Measurements from ENCODE around the gene ZNF783. TPM values are rescaled to one million over a fixed set of nuclear protein-coding genes. Genes with fewer than 3 reads are reported as not detected.

The ZNF783 gene
- total and polyA plus RNA-seq, 2 donors (not counting 1 experiment from before 2014, with no cell fraction given), result 38.1 to 43.8 TPM

- H3K9ac ChIP-seq (ENCODE audit: low read length), result no peak overlapping the region
- intact Hi-C loops (cut with micrococcal nuclease), result no loop called here
- no peak overlapping the region for H3K4me3 ChIP-seq (ENCODE audit: control extremely low read depth in 1 of 5, extremely low read depth in 1 of 5, insufficient read depth in 1 of 5, low read depth in 2 of 5, low read length in 4 of 5)
- TF ChIP-seq EZH2 (IDR thresholded peaks at IDR 0.05; ENCODE audit: borderline replicate concordance, insufficient read depth, low read depth, low read length, poor library complexity, severe bottlenecking) (no peak), CTCF (IDR thresholded peaks at IDR 0.05) (no peak)
- peaks cover 0 to 9% (median 4%) of the 10 kb centered on the region in 4 experiments for H3K27me3 ChIP-seq (replicated peaks in 1 of 4; ENCODE audit: control extremely low read depth in 1 of 4, control insufficient read depth in 3 of 4, insufficient read depth in 4 of 4, low read length in 3 of 4)
- H3K27ac ChIP-seq (ENCODE audit: low read length in 2 of 2), result no peak overlapping the region
- no peaks in the 10 kb centered on the region for H3K9me3 ChIP-seq (ENCODE audit: control extremely low read depth in 1 of 3, control insufficient read depth in 2 of 3, insufficient read depth in 1 of 3, low read length in 2 of 3)
- Mint-ChIP-seq H3K27ac (no peak overlapping the region), H3K27me3 (peaks cover 43% of the 10 kb centered on the region), H3K4me1 (peaks cover 5% of the 10 kb centered on the region), H3K4me3 (no peak overlapping the region), H3K9me3 (ENCODE audit: insufficient read depth) (no peaks in the 10 kb centered on the region)
- H3K4me2 ChIP-seq (replicated peaks; ENCODE audit: low read depth, low read length, poor library complexity, severe bottlenecking), result no peak overlapping the region
- no peaks in the 10 kb centered on the region for H3K79me2 ChIP-seq (ENCODE audit: control insufficient read depth, insufficient read depth, low read length)
- H4K20me1 ChIP-seq (ENCODE audit: control insufficient read depth, insufficient read depth, low read length, poor library complexity, severe bottlenecking), result no peaks in the 10 kb centered on the region
- no peak overlapping the region for H2AFZ ChIP-seq (ENCODE audit: insufficient read depth, low read depth, low read length, poor library complexity, severe bottlenecking)
- ChIA-PET CTCF (interaction anchor here (0.6 kb wide), 1 partner anchor 64 kb away, joined by 4 read pairs; no protein-coding TSS in a partner anchor), POLR2A (no interaction called here)
- no peaks in the 10 kb centered on the region for H3K36me3 ChIP-seq (replicated peaks in 1 of 2; ENCODE audit: control extremely low read depth in 1 of 2, control insufficient read depth in 1 of 2, extremely low read depth in 1 of 2, insufficient read depth in 2 of 2, low read length in 1 of 2)
- no peak for ATAC-seq (ENCODE audit: low read depth)
- 71% methylated on average over 8 of the region's 9 CpGs for WGBS (ENCODE audit: insufficient coverage)
- no peaks in the 10 kb centered on the region for H3K4me1 ChIP-seq (ENCODE audit: control insufficient read depth in 2 of 2, insufficient read depth in 2 of 2, low read length in 2 of 2)
- DNase-seq, result no peak
Observed at GRCh38 chr7:149317986-149318672, 56.1 kb downstream of the ZNF783 start.

- H3K27me3 ChIP-seq (replicated peaks in 1 of 4; ENCODE audit: control extremely low read depth in 1 of 4, control insufficient read depth in 3 of 4, insufficient read depth in 4 of 4, low read length in 3 of 4), result peaks cover 0 to 9% (median 4%) of the 10 kb centered on the region in 4 experiments
- DNase-seq (no peak), ATAC-seq (ENCODE audit: low read depth) (no peak)
- no peaks in the 10 kb centered on the region for H3K9me3 Mint-ChIP-seq (ENCODE audit: insufficient read depth)
- intact Hi-C loops (cut with micrococcal nuclease), result no loop called here
- no peak overlapping the region for H3K4me3 ChIP-seq (ENCODE audit: control extremely low read depth in 1 of 5, extremely low read depth in 1 of 5, insufficient read depth in 1 of 5, low read depth in 2 of 5, low read length in 4 of 5)
- ChIA-PET POLR2A (no interaction called here), CTCF (no interaction called here)
- peaks cover 43% of the 10 kb centered on the region for H3K27me3 Mint-ChIP-seq
- H3K27ac ChIP-seq (ENCODE audit: low read length in 2 of 2), result no peak overlapping the region
- H3K9ac ChIP-seq (ENCODE audit: low read length), result no peak overlapping the region
- no peak overlapping the region for H2AFZ ChIP-seq (ENCODE audit: insufficient read depth, low read depth, low read length, poor library complexity, severe bottlenecking)
- H3K4me3 Mint-ChIP-seq, result no peak overlapping the region
- TF ChIP-seq EZH2 (IDR thresholded peaks at IDR 0.05; ENCODE audit: borderline replicate concordance, insufficient read depth, low read depth, low read length, poor library complexity, severe bottlenecking), result no peak
- TF ChIP-seq CTCF (IDR thresholded peaks at IDR 0.05), result no peak
- H3K36me3 ChIP-seq (replicated peaks in 1 of 2; ENCODE audit: control extremely low read depth in 1 of 2, control insufficient read depth in 1 of 2, extremely low read depth in 1 of 2, insufficient read depth in 2 of 2, low read length in 1 of 2), result no peaks in the 10 kb centered on the region
- H3K4me1 Mint-ChIP-seq, result peaks cover 5% of the 10 kb centered on the region
- H4K20me1 ChIP-seq (ENCODE audit: control insufficient read depth, insufficient read depth, low read length, poor library complexity, severe bottlenecking), result no peaks in the 10 kb centered on the region
- H3K9me3 ChIP-seq (ENCODE audit: control extremely low read depth in 1 of 3, control insufficient read depth in 2 of 3, insufficient read depth in 1 of 3, low read length in 2 of 3), result no peaks in the 10 kb centered on the region
- H3K27ac Mint-ChIP-seq, result no peak overlapping the region
- no peaks in the 10 kb centered on the region for H3K4me1 ChIP-seq (ENCODE audit: control insufficient read depth in 2 of 2, insufficient read depth in 2 of 2, low read length in 2 of 2)
- WGBS (ENCODE audit: insufficient coverage), result no CpG with 5 or more reads among the region's 6 CpGs
- no peak overlapping the region for H3K4me2 ChIP-seq (replicated peaks; ENCODE audit: low read depth, low read length, poor library complexity, severe bottlenecking)
- no peaks in the 10 kb centered on the region for H3K79me2 ChIP-seq (ENCODE audit: control insufficient read depth, insufficient read depth, low read length)
Observed at GRCh38 chr7:149319376-149319775, 57.4 kb downstream of the ZNF783 start.

All from B cell (primary cell).